Liver (tissue), 9 donors: ENCODE measurements around the gene COL4A4. TPM values are rescaled to one million over a fixed set of nuclear protein-coding genes. Genes with fewer than 3 reads are reported as not detected.

Source experiments
- DNase-seq: peaks from one replicate; pipeline ENCODE4 v3.0.0-alpha.2; 2017; ENCODE audit warnings: low spot score
- H3K27ac ChIP-seq, 2 donors: one replicate each; pipeline ENCODE4 v1.7.0; 2013; ENCODE audit warnings: inconsistent platforms in 2 of 2, low read length in 2 of 2, control low read depth in 1 of 2, low read depth in 1 of 2, mild to moderate bottlenecking in 1 of 2
- H3K27me3 ChIP-seq, 4 donors: one replicate each; pipeline versions ENCODE4 v1.6.1 to v1.7.0; 2013; ENCODE audit warnings: low read length in 3 of 4, inconsistent platforms in 1 of 4, mild to moderate bottlenecking in 1 of 4, moderate library complexity in 1 of 4; ENCODE audit not compliant: control insufficient read depth in 4 of 4, insufficient read depth in 4 of 4
- H3K36me3 ChIP-seq, 4 donors: one replicate each; pipeline versions ENCODE4 v1.6.1 to v1.7.0; 2013; ENCODE audit warnings: low read length in 3 of 4, mild to moderate bottlenecking in 3 of 4, low read depth in 1 of 4, moderate library complexity in 1 of 4; ENCODE audit not compliant: control insufficient read depth in 4 of 4, insufficient read depth in 3 of 4
- H3K4me1 ChIP-seq, 4 donors: one replicate each; pipeline versions ENCODE4 v1.6.1 to v1.7.0; 2013; ENCODE audit warnings: low read length in 3 of 4, mild to moderate bottlenecking in 3 of 4, moderate library complexity in 1 of 4; ENCODE audit not compliant: control insufficient read depth in 4 of 4, insufficient read depth in 4 of 4
- H3K4me3 ChIP-seq, 3 donors: one replicate each; pipeline versions ENCODE4 v1.6.1 to v1.7.0; 2013; ENCODE audit warnings: low read length in 3 of 3, control low read depth in 1 of 3, low read depth in 1 of 3, mild to moderate bottlenecking in 1 of 3
- H3K9ac ChIP-seq, 2 donors: one replicate each; pipeline ENCODE4 v1.7.0; 2013; ENCODE audit warnings: low read length in 2 of 2, mild to moderate bottlenecking in 2 of 2, moderate library complexity in 2 of 2, control low read depth in 1 of 2, low read depth in 1 of 2
- H3K9me3 ChIP-seq, 4 donors: one replicate each; pipeline versions ENCODE4 v1.6.1 to v1.7.0; 2013; ENCODE audit warnings: low read length in 3 of 4; ENCODE audit not compliant: control insufficient read depth in 4 of 4
- ATF3 ChIP-seq: IDR thresholded peaks from 2 replicates; pipeline ENCODE4 v1.6.1; 2016; ENCODE audit warnings: antibody characterized with exemption
- CTCF ChIP-seq: fragments of 150-350 bp; IDR thresholded peaks from 2 replicates; pipeline ENCODE4 v1.5.1; 2017; ENCODE audit warnings: improper control_type of control experiment, low read depth, low read length; ENCODE audit not compliant: missing input control
- EGR1 ChIP-seq, 2 donors: IDR thresholded peaks; 2 replicates each; pipeline ENCODE4 v1.6.1; 2016 to 2018; ENCODE audit warnings: antibody characterized with exemption in 2 of 2, low read depth in 2 of 2
- FOXA1 ChIP-seq: IDR thresholded peaks from 2 replicates; pipeline ENCODE4 v1.6.1; 2016; ENCODE audit warnings: antibody characterized with exemption
- FOXA2 ChIP-seq: IDR thresholded peaks from 2 replicates; pipeline ENCODE4 v1.6.1; 2016; ENCODE audit warnings: antibody characterized with exemption
- GABPA ChIP-seq, 2 donors: IDR thresholded peaks in 1 of 2; conservative IDR thresholded peaks in 1 of 2; 2 replicates each; pipeline ENCODE4 v1.6.1; 2016; ENCODE audit warnings: antibody characterized with exemption in 2 of 2, mild to moderate bottlenecking in 1 of 2, moderate library complexity in 1 of 2
- HNF4A ChIP-seq, 2 donors: conservative IDR thresholded peaks; 2 replicates each; pipeline ENCODE4 v1.6.1; 2016; ENCODE audit warnings: antibody characterized with exemption in 2 of 2, mild to moderate bottlenecking in 2 of 2
- HNF4G ChIP-seq: IDR thresholded peaks from 2 replicates; pipeline ENCODE4 v1.6.1; 2016; ENCODE audit warnings: antibody characterized with exemption
- JUND ChIP-seq, 2 donors: IDR thresholded peaks; 2 replicates each; pipeline ENCODE4 v1.6.1; 2016; ENCODE audit warnings: antibody characterized with exemption in 2 of 2
- MAX ChIP-seq: IDR thresholded peaks from 2 replicates; pipeline ENCODE4 v1.6.1; 2016; ENCODE audit warnings: antibody characterized with exemption
- NR2F2 ChIP-seq: IDR thresholded peaks from 2 replicates; pipeline ENCODE4 v1.6.1; 2016; ENCODE audit warnings: antibody characterized with exemption
- RAD21 ChIP-seq, 2 donors: IDR thresholded peaks; 2 replicates each; pipeline ENCODE4 v1.6.1; 2016; ENCODE audit warnings: antibody characterized with exemption in 2 of 2, mild to moderate bottlenecking in 2 of 2
- REST ChIP-seq: IDR thresholded peaks from 2 replicates; pipeline ENCODE4 v1.6.1; 2016; ENCODE audit warnings: antibody characterized with exemption, mild to moderate bottlenecking
- RXRA ChIP-seq, 2 donors: IDR thresholded peaks; 2 replicates each; pipeline ENCODE4 v1.6.1; 2017 to 2018; ENCODE audit warnings: antibody characterized with exemption in 2 of 2, mild to moderate bottlenecking in 1 of 2
- SP1 ChIP-seq: IDR thresholded peaks from 2 replicates; pipeline ENCODE4 v1.6.1; 2018; ENCODE audit warnings: antibody characterized with exemption, mild to moderate bottlenecking
- YY1 ChIP-seq: IDR thresholded peaks from 2 replicates; pipeline ENCODE4 v1.6.1; 2016; ENCODE audit warnings: antibody characterized with exemption, mild to moderate bottlenecking
- ZBTB33 ChIP-seq: IDR thresholded peaks from 2 replicates; pipeline ENCODE4 v1.6.1; 2016; ENCODE audit warnings: antibody characterized with exemption
- WGBS: extraction: QIAGEN DNeasy Blood & Tissue Kit; methylation state at CpG from one replicate; pipeline ENCODE4 v1.1.7; 2013; 5-methylcytosine and 5-hydroxymethylcytosine counted together
- polyA plus RNA-seq, 2 donors: library from polyadenylated mRNA; stranded (reverse) in 1 of 2; unstranded in 1 of 2; fragments of 200-250 nt in 1 of 2; fragments of >200 nt in 1 of 2; fragmentation: Nextera tagmentation in 1 of 2; extraction: Ambion mirVana in 1 of 2; gene quantifications; one replicate each; pipeline versions ENCODE4 v1.2.1 to v1.2.3, GENCODE V29; 2013 to 2015
- total RNA-seq, 2 donors: library from RNA; depleted of rRNA; stranded (reverse); fragments of >200 nt; gene quantifications; one replicate each; pipeline ENCODE4 v1.2.3, GENCODE V29; 2014
- donor health status: healthy.
- donor health status: healthy.
- donor health status: healthy.
- donor health status: healthy.
- donor health status: healthy.

Gene COL4A4
- total and polyA plus RNA-seq, 4 donors, result 0.14 to 3.8 (median 0.82) TPM

- no peaks in the 10 kb centered on the region for H3K9me3 ChIP-seq
- no peaks in the 10 kb centered on the region for H3K27me3 ChIP-seq
- no peak for TF ChIP-seq JUND (IDR thresholded peaks at IDR 0.05)
- no peak for TF ChIP-seq RXRA (IDR thresholded peaks at IDR 0.05)
- TF ChIP-seq RAD21 (IDR thresholded peaks at IDR 0.05), result no peak
- no peak for TF ChIP-seq NR2F2
- TF ChIP-seq EGR1 (IDR thresholded peaks at IDR 0.05; ENCODE audit: low read depth in 2 of 2), result no peak
- TF ChIP-seq YY1, result no peak
- no peak for TF ChIP-seq FOXA2
- no peak for TF ChIP-seq HNF4A (conservative IDR thresholded peaks at IDR 0.05)
- TF ChIP-seq MAX, result no peak
- TF ChIP-seq REST, result no peak
- no peak for TF ChIP-seq FOXA1
- TF ChIP-seq CTCF, result no peak
- TF ChIP-seq HNF4G, result no peak
- WGBS, result 80% methylated on average over 5 of the region's 5 CpGs
- H3K9ac ChIP-seq, result no peak overlapping the region
- H3K36me3 ChIP-seq, result no peaks in the 10 kb centered on the region
- H3K4me3 ChIP-seq, result no peak overlapping the region
- no peak for DNase-seq
- no peaks in the 10 kb centered on the region for H3K4me1 ChIP-seq
- no peak overlapping the region for H3K27ac ChIP-seq
Measured at GRCh38 chr2:227097495-227098161, 66.4 kb downstream of the COL4A4 start.

GRCh38 chr2:227095346-227095745 lies 68.7 kb downstream of the COL4A4 start:
- no peak overlapping the region for H3K9ac ChIP-seq
- DNase-seq, result no peak
- H3K27ac ChIP-seq, result no peak overlapping the region
- no peaks in the 10 kb centered on the region for H3K4me1 ChIP-seq
- 69% methylated on average over 4 of the region's 4 CpGs for WGBS
- no peaks in the 10 kb centered on the region for H3K36me3 ChIP-seq
- no peaks in the 10 kb centered on the region for H3K9me3 ChIP-seq
- TF ChIP-seq HNF4A (conservative IDR thresholded peaks at IDR 0.05), result no peak
- no peak for TF ChIP-seq YY1
- no peak for TF ChIP-seq SP1
- no peak for TF ChIP-seq ATF3
- TF ChIP-seq ZBTB33, result no peak
- TF ChIP-seq MAX, result no peak
- no peak for TF ChIP-seq JUND (IDR thresholded peaks at IDR 0.05)
- no peak for TF ChIP-seq REST
- TF ChIP-seq CTCF, result no peak
- TF ChIP-seq HNF4G, result no peak
- no peak for TF ChIP-seq GABPA (IDR thresholded peaks at IDR 0.05 in 1 of 2, conservative IDR thresholded peaks at IDR 0.05 in 1 of 2)
- TF ChIP-seq RXRA (IDR thresholded peaks at IDR 0.05), result no peak
- no peaks in the 10 kb centered on the region for H3K27me3 ChIP-seq
- no peak overlapping the region for H3K4me3 ChIP-seq
